Stimulated activated CD4-positive, alpha-beta T cell treated with anti-CD3 and anti-CD28 coated beads, TNF-alpha, amount 100 ng/mL, for 48 hours (primary cell): ENCODE measurements around the gene MSX2.
"Not testable (repeated sequence)": the region's sequence is repeated elsewhere in the genome, so short reads cannot be mapped to it uniquely, and the experiment has no call there.

Experiments
- DNase-seq, 3 donors: peaks; one replicate each; pipeline ENCODE4 v3.0.0-alpha.2; 2020; ENCODE audit warnings: low read depth in 3 of 3

The MSX2 gene

DNA sequence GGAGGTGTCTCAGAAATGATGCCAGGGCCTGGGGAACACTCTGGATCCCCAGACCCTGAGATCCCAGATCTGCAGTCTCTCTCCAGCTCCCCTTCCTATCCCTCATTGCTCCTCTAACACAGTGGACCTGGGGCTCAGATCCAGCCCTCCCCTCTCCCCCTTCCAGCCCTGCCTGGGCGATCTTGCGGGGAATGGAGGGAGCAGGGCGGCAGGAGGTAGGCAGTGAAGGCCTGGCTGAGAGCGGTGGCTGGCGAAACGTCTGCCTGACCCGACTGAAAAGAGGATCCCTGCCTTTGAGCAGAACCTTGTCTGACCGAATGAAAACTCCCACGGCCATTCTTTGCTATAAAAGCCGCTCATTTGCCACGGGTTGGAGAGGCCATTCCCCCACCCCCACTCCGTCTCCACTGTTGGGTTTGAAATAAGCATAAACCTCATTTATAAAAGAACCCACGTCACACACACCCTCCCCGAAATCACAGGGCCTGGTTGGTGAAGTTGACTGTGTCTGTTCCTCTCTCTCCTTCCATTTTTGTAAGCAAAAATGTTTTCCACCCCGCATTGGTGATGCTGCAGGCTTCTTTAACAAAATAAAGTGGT, 8.8 kb downstream of the MSX2 start:
- DNase-seq, result no peak

DNA sequence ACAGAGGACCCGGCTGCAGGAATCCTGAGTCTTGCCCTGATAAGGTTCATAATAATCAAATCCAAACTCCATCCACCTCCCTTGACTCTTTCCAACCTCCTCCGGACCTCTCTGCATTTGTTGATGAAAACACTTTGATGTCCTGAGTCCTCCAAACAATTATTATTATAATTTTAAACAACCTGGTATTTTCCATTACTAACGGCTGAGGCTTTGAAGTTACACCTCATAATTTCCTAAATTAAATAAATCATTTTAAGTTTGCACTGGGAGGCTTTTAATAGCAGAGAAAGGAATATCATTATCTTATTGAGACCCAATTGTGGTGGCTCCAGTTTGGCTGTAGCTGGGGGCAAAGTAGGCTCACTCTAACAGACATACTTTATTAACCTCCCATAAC, 9.5 kb downstream of the MSX2 start:
- no peak for DNase-seq

- no peak for DNase-seq
Observed at GRCh38 chr5:174734571-174735497, 10.5 kb downstream of the MSX2 start.

DNA sequence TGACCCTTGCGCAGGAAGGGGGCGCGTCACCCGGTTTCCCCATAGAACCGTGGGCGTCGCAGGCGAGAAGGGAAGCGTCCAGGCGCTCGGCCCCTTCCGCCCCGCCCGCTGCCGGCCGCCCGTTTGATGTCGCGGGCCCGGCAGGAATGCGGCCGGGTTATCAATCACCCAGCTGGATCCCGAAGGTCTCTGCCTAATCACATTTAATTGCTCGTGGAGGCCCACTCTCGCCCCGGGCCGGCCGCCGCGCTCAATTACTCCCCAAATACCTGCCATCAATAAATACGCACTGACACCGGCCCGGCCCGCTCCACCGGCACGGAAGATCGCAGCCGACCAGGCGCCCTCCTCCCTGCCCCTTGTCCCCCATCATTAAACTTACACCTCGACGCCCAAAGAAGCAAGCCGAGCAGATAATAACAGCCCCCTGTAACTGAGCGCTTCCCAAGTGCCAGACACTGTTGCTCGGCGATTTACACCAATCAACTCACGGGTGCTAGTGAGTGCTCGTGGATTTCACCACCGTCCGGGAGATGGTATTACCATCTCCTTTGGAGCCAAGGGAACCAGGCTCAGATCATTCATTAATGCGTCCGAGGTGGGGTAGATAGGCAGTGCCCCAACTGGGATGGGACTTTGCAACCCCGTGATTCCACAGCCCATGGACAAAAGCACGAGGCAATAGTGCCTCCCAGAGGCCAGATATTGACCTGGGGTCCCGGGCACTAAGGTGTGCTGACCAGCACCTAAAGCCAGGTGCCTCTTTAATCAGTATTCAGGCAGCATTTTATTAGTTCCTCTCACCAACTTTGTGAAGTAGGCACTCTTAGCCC, 11.3 kb downstream of the MSX2 start:
- no peak for DNase-seq

GRCh38 chr5:174736331-174736721, 11.9 kb downstream of the MSX2 start:
- no peak for DNase-seq

DNA sequence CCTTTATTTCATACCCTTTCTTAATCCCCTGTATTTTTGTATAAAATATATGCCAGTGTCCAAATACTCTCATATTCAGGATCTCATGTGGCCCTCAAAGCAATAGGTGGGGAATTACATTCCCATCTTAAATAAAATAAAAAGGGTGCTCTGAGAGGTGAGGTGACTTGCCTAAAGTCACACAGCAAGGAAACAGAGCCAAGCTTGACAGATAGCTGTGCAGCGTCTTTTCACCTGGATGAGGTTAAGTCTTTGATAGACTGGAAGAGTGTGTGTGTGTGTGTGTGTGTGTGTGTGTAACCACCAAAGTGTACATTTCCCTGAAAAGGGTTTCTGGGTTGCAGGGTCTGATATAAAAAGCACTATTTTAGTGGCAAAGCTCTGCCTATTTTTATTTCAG, 12.4 kb downstream of the MSX2 start:
- no peak for DNase-seq

- DNase-seq, result no peak
Observed at GRCh38 chr5:174737330-174737729, 12.9 kb downstream of the MSX2 start.

- DNase-seq, result no peak
Observed at GRCh38 chr5:174741352-174741751, 17.0 kb downstream of the MSX2 start.

DNA sequence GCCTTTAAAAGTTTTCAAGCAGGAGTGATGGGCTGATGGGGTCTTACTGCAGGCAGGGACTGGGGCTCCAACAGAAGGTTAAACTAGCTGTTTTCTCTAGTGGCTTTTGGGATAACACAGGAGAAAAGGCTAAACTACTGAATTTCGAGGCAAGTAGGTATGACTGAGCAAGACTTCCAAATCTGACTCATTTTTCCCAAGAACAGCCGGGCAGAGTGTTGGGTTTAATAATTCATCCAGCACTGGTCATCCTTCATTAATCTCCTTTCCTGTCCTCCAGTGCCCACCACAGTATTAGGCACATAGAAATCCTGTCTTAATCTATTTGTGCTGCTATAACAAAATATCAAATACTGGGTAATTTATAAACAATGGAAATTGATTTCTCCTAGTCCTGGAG, 20.5 kb downstream of the MSX2 start:
- no peak for DNase-seq

- no peak for DNase-seq
Observed at GRCh38 chr5:174745590-174746103, 21.3 kb downstream of the MSX2 start.

DNA sequence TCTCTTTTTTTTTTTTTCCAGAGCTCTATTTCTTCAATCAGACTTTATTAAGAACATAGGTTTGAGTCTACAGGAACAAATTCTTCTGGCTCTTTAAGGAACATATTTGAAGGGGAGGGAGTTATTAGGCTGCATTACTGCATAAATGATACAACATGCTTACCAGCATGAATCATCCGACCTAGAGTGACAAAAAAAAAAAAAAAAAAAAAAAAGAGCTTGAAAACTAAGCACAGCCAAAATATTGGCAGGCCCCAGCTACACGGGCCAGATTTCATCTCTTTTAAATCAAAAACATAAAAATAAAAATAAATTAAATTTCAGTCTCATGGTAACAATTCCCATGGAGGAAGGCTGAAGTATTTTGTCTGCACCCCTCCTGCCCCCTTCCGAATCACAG, 26.3 kb downstream of the MSX2 start:
- DNase-seq, result no peak

DNA sequence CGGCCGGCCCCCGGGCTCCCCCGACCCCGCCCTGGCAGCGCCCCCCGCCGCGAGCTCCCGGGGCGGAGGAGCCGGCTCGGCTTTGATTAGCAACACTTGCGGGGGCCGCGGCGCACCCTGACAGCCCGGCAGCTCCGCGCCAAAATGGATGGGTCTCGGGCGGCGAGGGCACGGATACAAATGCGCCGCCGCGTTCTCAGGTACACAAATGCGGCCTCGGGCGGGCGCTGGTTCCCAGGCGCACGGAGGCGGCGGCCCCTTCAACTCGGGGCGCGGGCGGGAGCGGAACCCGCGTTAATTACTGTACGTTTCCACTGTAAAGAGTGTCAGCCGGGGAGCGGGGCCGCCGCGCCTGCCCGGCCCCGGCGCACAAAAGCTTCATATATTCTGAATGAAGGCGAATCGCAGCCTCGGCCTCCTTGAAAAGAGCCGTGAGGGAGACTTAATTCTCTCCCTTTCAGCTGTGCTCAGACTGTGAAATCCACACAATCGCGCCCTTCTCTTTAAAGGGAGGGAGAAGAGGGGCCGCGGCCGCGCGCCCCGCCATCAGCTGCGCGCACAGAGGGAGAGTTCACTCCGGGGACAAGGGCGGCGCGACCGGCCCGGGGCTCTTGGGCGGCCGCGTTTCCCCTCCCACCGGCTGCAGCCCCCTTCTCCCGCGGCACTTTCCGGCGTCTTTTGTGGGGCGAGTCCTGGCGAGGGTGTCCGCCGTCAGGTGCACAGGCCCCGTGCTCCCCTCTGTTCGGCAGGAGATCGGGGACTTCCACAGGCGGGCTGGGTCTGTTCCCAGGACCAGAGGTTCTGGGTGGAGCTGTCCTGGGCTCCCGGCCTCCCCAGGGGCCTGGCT, 27.0 kb downstream of the MSX2 start:
- DNase-seq, result no peak

DNA sequence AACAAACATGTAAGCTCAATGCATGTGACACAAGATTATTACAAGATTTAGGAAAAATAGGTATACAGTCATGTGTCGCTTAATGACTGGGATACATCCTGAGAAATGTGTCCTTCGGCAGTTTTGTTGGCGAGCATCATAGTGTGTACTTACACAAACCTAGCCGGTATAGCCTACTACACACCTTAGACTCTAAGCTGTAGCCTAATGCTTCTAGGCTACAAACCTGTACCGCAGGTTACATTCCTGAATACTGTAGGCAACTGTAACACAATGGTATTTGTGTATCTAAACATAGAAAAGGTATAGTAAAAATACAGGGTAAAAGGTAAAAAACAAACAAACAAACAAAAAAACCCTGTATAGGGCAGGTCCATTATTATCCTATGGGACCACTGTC, 27.7 kb downstream of the MSX2 start:
- no peak for DNase-seq

- no peak for DNase-seq
Observed at GRCh38 chr5:174755106-174755505, 30.7 kb downstream of the MSX2 start.

- DNase-seq, result no peak
Observed at GRCh38 chr5:174759091-174759490, 34.7 kb downstream of the MSX2 start.

DNA sequence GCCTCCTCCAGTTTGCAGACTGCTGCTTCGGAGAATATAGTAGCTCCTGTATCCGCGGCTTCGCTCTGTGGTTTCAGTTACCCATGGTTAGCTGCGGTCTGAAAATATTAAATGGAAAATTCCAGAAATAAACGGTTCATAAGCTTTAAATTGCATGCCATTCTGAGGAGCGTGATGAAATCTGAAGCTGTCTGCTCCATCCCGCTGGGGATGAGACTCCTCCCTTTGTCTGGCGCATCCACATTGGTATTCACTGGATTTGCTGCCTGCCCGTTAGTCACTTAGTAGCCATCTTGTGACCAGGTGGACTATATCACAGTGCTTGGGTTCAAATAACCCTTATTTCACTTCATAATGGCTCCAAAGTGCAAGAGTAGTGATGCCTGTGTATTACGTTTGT, 36.3 kb downstream of the MSX2 start:
- DNase-seq, result no peak

DNA sequence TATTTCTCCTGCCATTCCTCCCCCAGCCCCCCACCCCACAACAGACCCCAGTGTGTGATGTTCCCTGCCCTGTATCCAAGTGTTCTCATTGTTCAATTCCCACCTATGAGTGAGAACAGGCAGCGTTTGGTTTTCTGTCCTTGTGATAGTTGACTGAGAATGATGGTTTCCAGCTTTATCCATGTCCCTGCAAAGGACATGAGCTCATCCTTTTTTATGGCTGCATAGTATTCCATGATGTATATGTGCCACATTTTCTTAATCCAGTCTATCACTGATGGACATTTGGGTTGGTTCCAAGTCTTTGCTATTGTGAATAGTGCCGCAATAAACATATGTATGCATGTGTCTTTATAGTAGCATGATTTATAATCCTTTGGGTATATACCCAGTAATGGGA, 37.0 kb downstream of the MSX2 start:
- not testable (repeated sequence) for DNase-seq

- no peak for DNase-seq
Observed at GRCh38 chr5:174764309-174764708, 39.9 kb downstream of the MSX2 start.

- no peak for DNase-seq
Observed at GRCh38 chr5:174765540-174765939, 41.2 kb downstream of the MSX2 start.

GRCh38 chr5:174767670-174768069, 43.3 kb downstream of the MSX2 start:
- DNase-seq, result no peak

GRCh38 chr5:174769005-174769404, 44.6 kb downstream of the MSX2 start:
- DNase-seq, result no peak
